Peyer's patch (tissue), 4 donors: ENCODE results near the gene PPY. TPM values are rescaled to one million over a fixed set of nuclear protein-coding genes. Genes with fewer than 3 reads are reported as not detected.
"Not testable (repeated sequence)": the region's sequence is repeated elsewhere in the genome, so short reads cannot be mapped to it uniquely, and the experiment has no call there.

Experiments used
- DNase-seq, 3 donors: peaks; one replicate each; pipeline ENCODE4 v3.0.0-alpha.2; 2017 to 2019
- H3K27ac ChIP-seq, 4 donors: fragments of 200-600 bp; sonication (generic); one replicate each; pipeline ENCODE4 v1.5.1; 2016 to 2019
- H3K27me3 ChIP-seq, 2 donors: fragments of 200-600 bp; sonication (generic); one replicate each; pipeline ENCODE4 v1.5.1; 2019
- H3K36me3 ChIP-seq, 3 donors: fragments of 200-600 bp; sonication (generic); one replicate each; pipeline ENCODE4 v1.5.1; 2016 to 2019
- H3K4me1 ChIP-seq, 4 donors: fragments of 200-600 bp; sonication (generic); one replicate each; pipeline ENCODE4 v1.5.1; 2016 to 2019
- H3K4me3 ChIP-seq, 4 donors: fragments of 200-600 bp; sonication (generic); 1 replicate in 3 of 4; 2 replicates in 1 of 4; pipeline ENCODE4 v1.5.1; 2016 to 2019; ENCODE audit warnings: mild to moderate bottlenecking in 1 of 4
- H3K9me3 ChIP-seq, 4 donors: fragments of 200-600 bp; sonication (generic); one replicate each; pipeline ENCODE4 v1.5.1; 2016 to 2019; ENCODE audit warnings: mild to moderate bottlenecking in 1 of 4
- CTCF ChIP-seq, 6 experiments: fragments of 450-650 bp in 4 of 6; fragments of 200-600 bp in 2 of 6; sonication (generic) in 1 of 6; IDR thresholded peaks; one replicate each; pipeline ENCODE4 v1.5.1; 2017 to 2019; ENCODE audit warnings: antibody characterized with exemption in 6 of 6, mild to moderate bottlenecking in 3 of 6, moderate library complexity in 1 of 6
- POLR2A ChIP-seq, 2 donors: fragments of 450-650 bp; IDR thresholded peaks; one replicate each; pipeline ENCODE4 v1.5.1; 2017; ENCODE audit warnings: antibody characterized with exemption in 2 of 2, mild to moderate bottlenecking in 2 of 2, moderate library complexity in 2 of 2
- total RNA-seq, 4 donors: library from RNA; depleted of rRNA; stranded (reverse); fragments of >200 nt; gene quantifications; one replicate each; pipeline ENCODE4 v1.1.0, GENCODE V29; 2016

PPY gene
- total RNA-seq, 4 donors from 2014 or later, result not detected

- Histone ChIP-seq H3K27ac (no peak overlapping the region), H3K4me3 (no peak overlapping the region), H3K4me1 (no peaks in the 10 kb centered on the region), H3K36me3 (no peaks in the 10 kb centered on the region), H3K27me3 (no peaks in the 10 kb centered on the region), H3K9me3 (no peaks in the 10 kb centered on the region)
- DNase-seq, result no peak
- TF ChIP-seq CTCF (IDR thresholded peaks at IDR 0.05) (no peak), POLR2A (IDR thresholded peaks at IDR 0.05) (no peak)
Observed at GRCh38 chr17:43970366-43970765, 28.1 kb upstream of the PPY start.

GRCh38 chr17:43967251-43967875, 25.1 kb upstream of the PPY start:
- DNase-seq, result no peak
- H3K9me3 ChIP-seq, result no peaks in the 10 kb centered on the region
- no peaks in the 10 kb centered on the region for H3K4me1 ChIP-seq
- H3K27ac ChIP-seq, result no peak overlapping the region
- TF ChIP-seq CTCF (IDR thresholded peaks at IDR 0.05) (no peak), POLR2A (IDR thresholded peaks at IDR 0.05) (no peak)
- H3K27me3 ChIP-seq, result no peaks in the 10 kb centered on the region
- H3K4me3 ChIP-seq, result no peak overlapping the region
- no peaks in the 10 kb centered on the region for H3K36me3 ChIP-seq

- H3K4me3 ChIP-seq, result no peak overlapping the region
- no peaks in the 10 kb centered on the region for H3K9me3 ChIP-seq
- TF ChIP-seq POLR2A (IDR thresholded peaks at IDR 0.05) (no peak), CTCF (IDR thresholded peaks at IDR 0.05) (no peak)
- H3K4me1 ChIP-seq, result no peaks in the 10 kb centered on the region
- no peak for DNase-seq
- no peaks in the 10 kb centered on the region for H3K36me3 ChIP-seq
- no peaks in the 10 kb centered on the region for H3K27me3 ChIP-seq
- H3K27ac ChIP-seq, result no peak overlapping the region
Observed at GRCh38 chr17:43966276-43966675, 24.0 kb upstream of the PPY start.

GRCh38 chr17:43962479-43962878, 20.2 kb upstream of the PPY start:
- H3K4me3 ChIP-seq, result no peak overlapping the region
- no peak for TF ChIP-seq POLR2A (IDR thresholded peaks at IDR 0.05)
- no peak for TF ChIP-seq CTCF (IDR thresholded peaks at IDR 0.05)
- H3K27me3 ChIP-seq, result no peaks in the 10 kb centered on the region
- DNase-seq, result no peak
- no peaks in the 10 kb centered on the region for H3K9me3 ChIP-seq
- no peaks in the 10 kb centered on the region for H3K4me1 ChIP-seq
- no peaks in the 10 kb centered on the region for H3K36me3 ChIP-seq
- H3K27ac ChIP-seq, result no peak overlapping the region

GRCh38 chr17:43961954-43962353, 19.7 kb upstream of the PPY start:
- Histone ChIP-seq H3K27ac (no peak overlapping the region), H3K9me3 (no peaks in the 10 kb centered on the region), H3K27me3 (no peaks in the 10 kb centered on the region), H3K36me3 (no peaks in the 10 kb centered on the region), H3K4me3 (no peak overlapping the region), H3K4me1 (no peaks in the 10 kb centered on the region)
- DNase-seq, result no peak
- no peak for TF ChIP-seq CTCF (IDR thresholded peaks at IDR 0.05)
- no peak for TF ChIP-seq POLR2A (IDR thresholded peaks at IDR 0.05)

- not testable (repeated sequence) for H3K27ac ChIP-seq, H3K36me3 ChIP-seq, H3K4me3 ChIP-seq, H3K9me3 ChIP-seq, H3K4me1 ChIP-seq, H3K27me3 ChIP-seq, DNase-seq
Observed at GRCh38 chr17:43961292-43961691, 19.0 kb upstream of the PPY start.
